Keratinocyte (primary cell): Measurements from ENCODE around the gene C1QC.

Source experiments
- EZH2 ChIP-seq: IDR thresholded peaks from one replicate; pipeline ENCODE4 v1.6.1; 2012; ENCODE audit warnings: inconsistent platforms, mild to moderate bottlenecking, low read length, moderate library complexity
- TF ChIP-seq, protein P1 (sequence below), 3 experiments: IDR thresholded peaks in 1 of 3; conservative IDR thresholded peaks in 1 of 3; optimal IDR thresholded peaks in 1 of 3; 2 replicates in 2 of 3; 3 replicates in 1 of 3; pipeline versions ENCODE3 to v1.5.1; 2011; ENCODE audit warnings: low read length in 3 of 3, mild to moderate bottlenecking in 3 of 3, moderate library complexity in 2 of 3, control low read depth in 1 of 3, inconsistent platforms in 1 of 3; ENCODE audit not compliant: insufficient read depth in 2 of 3; ENCODE audit errors: extremely low read depth in 1 of 3

GRCh38 chr1:22627331-22627730, 16.1 kb upstream of the C1QC start:
- no peak for TF ChIP-seq EZH2
- TF ChIP-seq, protein P1, sequence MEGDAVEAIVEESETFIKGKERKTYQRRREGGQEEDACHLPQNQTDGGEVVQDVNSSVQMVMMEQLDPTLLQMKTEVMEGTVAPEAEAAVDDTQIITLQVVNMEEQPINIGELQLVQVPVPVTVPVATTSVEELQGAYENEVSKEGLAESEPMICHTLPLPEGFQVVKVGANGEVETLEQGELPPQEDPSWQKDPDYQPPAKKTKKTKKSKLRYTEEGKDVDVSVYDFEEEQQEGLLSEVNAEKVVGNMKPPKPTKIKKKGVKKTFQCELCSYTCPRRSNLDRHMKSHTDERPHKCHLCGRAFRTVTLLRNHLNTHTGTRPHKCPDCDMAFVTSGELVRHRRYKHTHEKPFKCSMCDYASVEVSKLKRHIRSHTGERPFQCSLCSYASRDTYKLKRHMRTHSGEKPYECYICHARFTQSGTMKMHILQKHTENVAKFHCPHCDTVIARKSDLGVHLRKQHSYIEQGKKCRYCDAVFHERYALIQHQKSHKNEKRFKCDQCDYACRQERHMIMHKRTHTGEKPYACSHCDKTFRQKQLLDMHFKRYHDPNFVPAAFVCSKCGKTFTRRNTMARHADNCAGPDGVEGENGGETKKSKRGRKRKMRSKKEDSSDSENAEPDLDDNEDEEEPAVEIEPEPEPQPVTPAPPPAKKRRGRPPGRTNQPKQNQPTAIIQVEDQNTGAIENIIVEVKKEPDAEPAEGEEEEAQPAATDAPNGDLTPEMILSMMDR (optimal IDR thresholded peaks at IDR 0.05 in 1 of 3, IDR thresholded peaks at IDR 0.05 in 1 of 3, conservative IDR thresholded peaks at IDR 0.05 in 1 of 3; ENCODE audit: extremely low read depth in 1 of 3, insufficient read depth in 2 of 3, low read length in 3 of 3): no peak
